ENCODE measurements around the gene ENKD1. TPM values are rescaled to one million over a fixed set of nuclear protein-coding genes. Genes with fewer than 3 reads are reported as not detected.

ENKD1 gene
- total RNA-seq, 2 donors from 2014 or later = 19.0 to 21.2 TPM

DNA sequence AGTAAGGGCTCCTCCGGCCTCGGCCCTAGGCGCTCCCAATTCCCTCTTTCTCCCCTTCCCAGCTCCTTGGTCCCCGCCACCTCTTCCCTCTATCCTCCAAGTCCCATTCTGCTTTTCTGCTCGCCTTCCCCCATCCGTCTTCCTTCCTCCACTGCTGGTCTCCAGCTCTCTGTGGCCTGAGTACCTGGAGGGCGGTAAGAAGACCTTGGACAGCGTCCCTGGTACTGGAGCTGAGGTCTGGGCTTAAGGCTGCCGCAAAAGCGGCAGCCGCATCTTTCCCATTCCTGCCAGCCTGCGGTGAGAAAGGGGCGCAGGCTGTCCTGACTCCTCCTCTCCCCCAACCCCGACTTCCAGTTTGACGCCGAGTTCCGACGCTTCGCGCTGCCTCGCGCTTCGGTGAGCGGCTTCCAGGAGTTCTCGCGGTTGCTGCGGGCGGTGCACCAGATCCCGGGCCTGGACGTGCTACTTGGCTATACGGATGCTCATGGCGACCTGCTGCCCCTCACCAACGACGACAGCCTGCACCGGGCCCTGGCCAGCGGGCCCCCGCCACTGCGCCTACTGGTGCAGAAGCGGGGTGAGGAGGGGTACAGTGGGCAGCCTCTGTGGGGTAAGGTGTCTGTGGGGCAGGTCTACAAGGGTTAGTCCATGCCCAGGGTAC lies 5.3 kb downstream of the ENKD1 start:
- Histone ChIP-seq H3K36me3 (ENCODE audit: control insufficient read depth, insufficient read depth, low read length) (peaks cover 19% of the 10 kb centered on the region), H3K4me1 (ENCODE audit: control insufficient read depth, insufficient read depth, low read length) (peaks cover 8% of the 10 kb centered on the region), H3K4me3 (ENCODE audit: low read length) (peak overlapping the region; percentile 71), H3K9me3 (ENCODE audit: control insufficient read depth, low read length) (no peaks in the 10 kb centered on the region), H3K9ac (ENCODE audit: extremely low read depth, low read length, poor library complexity, severe bottlenecking) (no peak overlapping the region), H3K27me3 (ENCODE audit: control insufficient read depth, insufficient read depth, low read length, poor library complexity, severe bottlenecking) (no peaks in the 10 kb centered on the region), H3K27ac (ENCODE audit: low read depth, low read length) (peak overlapping the region; percentile 83)
- 2 to 12% methylated on average over 22 to 39 of the region's 39 CpGs for WGBS, 2 experiments (ENCODE audit: insufficient coverage in 1 of 2, insufficient read length in 1 of 2)
- TF ChIP-seq, protein P1, sequence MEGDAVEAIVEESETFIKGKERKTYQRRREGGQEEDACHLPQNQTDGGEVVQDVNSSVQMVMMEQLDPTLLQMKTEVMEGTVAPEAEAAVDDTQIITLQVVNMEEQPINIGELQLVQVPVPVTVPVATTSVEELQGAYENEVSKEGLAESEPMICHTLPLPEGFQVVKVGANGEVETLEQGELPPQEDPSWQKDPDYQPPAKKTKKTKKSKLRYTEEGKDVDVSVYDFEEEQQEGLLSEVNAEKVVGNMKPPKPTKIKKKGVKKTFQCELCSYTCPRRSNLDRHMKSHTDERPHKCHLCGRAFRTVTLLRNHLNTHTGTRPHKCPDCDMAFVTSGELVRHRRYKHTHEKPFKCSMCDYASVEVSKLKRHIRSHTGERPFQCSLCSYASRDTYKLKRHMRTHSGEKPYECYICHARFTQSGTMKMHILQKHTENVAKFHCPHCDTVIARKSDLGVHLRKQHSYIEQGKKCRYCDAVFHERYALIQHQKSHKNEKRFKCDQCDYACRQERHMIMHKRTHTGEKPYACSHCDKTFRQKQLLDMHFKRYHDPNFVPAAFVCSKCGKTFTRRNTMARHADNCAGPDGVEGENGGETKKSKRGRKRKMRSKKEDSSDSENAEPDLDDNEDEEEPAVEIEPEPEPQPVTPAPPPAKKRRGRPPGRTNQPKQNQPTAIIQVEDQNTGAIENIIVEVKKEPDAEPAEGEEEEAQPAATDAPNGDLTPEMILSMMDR (conservative IDR thresholded peaks at IDR 0.05) = no peak
- Mint-ChIP-seq H3K27me3 (ENCODE audit: insufficient read depth) (peaks cover 6% of the 10 kb centered on the region), H3K9me3 (no peaks in the 10 kb centered on the region), H3K27ac (peak overlapping the region; percentile 94), H3K36me3 (ENCODE audit: low read depth) (peaks cover 13% of the 10 kb centered on the region), H3K4me3 (peak overlapping the region; percentile 81), H3K4me1 (peaks cover 7% of the 10 kb centered on the region)
- DNase-seq = peak; percentile 89

DNA sequence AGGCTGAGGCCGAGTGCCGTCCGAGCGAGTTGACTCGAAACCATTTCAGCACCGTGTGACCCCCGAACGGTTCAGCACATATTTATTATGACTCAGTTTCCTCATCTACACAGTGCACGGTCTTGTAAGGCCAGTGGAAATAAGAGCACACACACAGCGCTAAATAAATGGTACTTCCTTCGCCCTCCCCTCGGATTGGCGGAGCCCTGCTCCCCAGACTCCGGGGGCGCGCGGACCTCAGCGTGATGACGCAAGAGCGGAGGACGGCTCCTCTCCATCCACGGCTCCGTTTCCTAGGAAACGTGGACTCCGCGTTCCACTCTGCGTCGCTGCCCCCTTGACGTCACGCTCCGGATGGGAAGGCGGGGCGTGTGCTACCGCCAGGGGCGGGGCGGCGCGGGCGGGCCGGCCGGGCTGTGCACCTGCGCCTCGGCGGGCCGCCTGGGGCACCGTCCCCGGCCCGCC lies 6.0 kb downstream of the ENKD1 start, which contains the start of gene PARD6A:
TSS of gene PARD6A (plus strand) at position 397 of the 465 bp plus-strand sequence. CDS start 79 bp downstream, outside the sequence.
- peaks cover 19% of the 10 kb centered on the region for H3K36me3 ChIP-seq (ENCODE audit: control insufficient read depth, insufficient read depth, low read length)
- H3K4me1 Mint-ChIP-seq = peaks cover 7% of the 10 kb centered on the region
- no peaks in the 10 kb centered on the region for H3K9me3 ChIP-seq (ENCODE audit: control insufficient read depth, low read length)
- peak within 1 kb of the TSS; percentile 93 for H3K4me3 ChIP-seq (ENCODE audit: low read length)
- 1% methylated on average over 28 to 48 of the region's 48 CpGs for WGBS, 2 experiments (ENCODE audit: insufficient coverage in 1 of 2, insufficient read length in 1 of 2)
- H3K27ac Mint-ChIP-seq = peak within 1 kb of the TSS; percentile 96
- H3K27ac ChIP-seq (ENCODE audit: low read depth, low read length) = peak within 1 kb of the TSS; percentile 83
- H3K4me3 Mint-ChIP-seq = peak within 1 kb of the TSS; percentile 81
- H3K9me3 Mint-ChIP-seq = no peaks in the 10 kb centered on the region
- peak; percentile 95 for DNase-seq
- peak within 1 kb of the TSS; percentile 78 for H3K9ac ChIP-seq (ENCODE audit: extremely low read depth, low read length, poor library complexity, severe bottlenecking)
- H3K36me3 Mint-ChIP-seq (ENCODE audit: low read depth) = peaks cover 14% of the 10 kb centered on the region
- no peaks in the 10 kb centered on the region for H3K27me3 ChIP-seq (ENCODE audit: control insufficient read depth, insufficient read depth, low read length, poor library complexity, severe bottlenecking)
- peaks cover 7% of the 10 kb centered on the region for H3K27me3 Mint-ChIP-seq (ENCODE audit: insufficient read depth)
- H3K4me1 ChIP-seq (ENCODE audit: control insufficient read depth, insufficient read depth, low read length) = peaks cover 8% of the 10 kb centered on the region
- TF ChIP-seq, protein P1 (conservative IDR thresholded peaks at IDR 0.05) = no peak

DNA sequence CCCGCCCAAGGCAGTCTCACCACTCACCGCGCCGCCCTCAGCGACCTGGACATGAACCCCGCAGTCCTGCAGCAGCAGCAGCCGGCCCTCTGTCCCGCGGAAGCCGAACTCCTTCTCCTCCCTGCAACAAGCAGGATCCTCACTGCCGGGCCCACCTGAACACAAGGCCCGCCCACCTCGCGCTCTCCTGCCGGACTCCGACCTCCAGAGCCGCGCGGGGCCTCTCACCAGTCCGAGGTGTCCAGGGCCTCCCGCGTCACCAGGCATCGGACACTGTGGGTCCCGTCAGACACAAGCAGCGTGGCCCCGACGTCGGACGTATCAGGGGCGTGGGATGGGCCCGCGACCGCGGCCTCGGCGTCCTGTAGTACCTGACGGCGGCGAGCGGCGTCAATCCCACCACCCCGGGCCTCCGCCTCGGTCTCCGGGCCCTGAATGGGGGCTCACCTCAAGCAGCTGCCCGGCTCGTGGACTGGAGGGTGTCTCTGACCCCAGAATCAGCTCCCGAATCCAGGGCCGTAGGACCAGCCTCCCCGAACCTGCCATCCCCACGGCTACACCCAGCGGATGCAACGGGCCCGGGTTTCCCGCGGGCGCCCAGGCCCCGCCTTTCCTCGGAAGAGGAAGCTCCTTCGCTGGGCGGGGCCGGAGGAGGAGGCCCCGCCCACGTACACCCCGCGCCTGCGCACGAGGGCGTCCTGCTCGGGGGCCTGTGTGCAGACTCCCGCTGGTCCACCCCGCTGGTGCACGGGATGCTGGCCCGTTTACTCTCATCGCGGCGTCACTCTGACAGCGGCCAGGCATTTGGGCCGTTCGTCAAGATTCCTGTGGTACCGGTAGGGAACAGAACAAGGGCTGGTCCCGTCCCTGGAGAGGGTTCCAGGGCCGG lies 6.6 kb downstream of the ENKD1 start, which contains the start of gene ACD:
TSS of gene ACD (minus strand) at position 586 of the 889 bp plus-strand sequence. CDS start at position 546, 40 bp downstream.
- WGBS, 2 experiments (ENCODE audit: insufficient coverage in 1 of 2, insufficient read length in 1 of 2) = 0% methylated on average over 41 to 83 of the region's 83 CpGs
- peak within 1 kb of the TSS; percentile 96 for H3K27ac Mint-ChIP-seq
- DNase-seq = peak; percentile 96

More for the DNA sequence above, 6.6 kb downstream of the ENKD1 start, which contains the start of gene ACD:
- H3K4me1 Mint-ChIP-seq = peaks cover 7% of the 10 kb centered on the region
- H3K9me3 Mint-ChIP-seq = no peaks in the 10 kb centered on the region
- TF ChIP-seq, protein P1 (conservative IDR thresholded peaks at IDR 0.05) = no peak
- H3K27me3 Mint-ChIP-seq (ENCODE audit: insufficient read depth) = peaks cover 9% of the 10 kb centered on the region
- Histone ChIP-seq H3K27ac (ENCODE audit: low read depth, low read length) (peak within 1 kb of the TSS; percentile 83), H3K4me1 (ENCODE audit: control insufficient read depth, insufficient read depth, low read length) (peaks cover 8% of the 10 kb centered on the region), H3K9me3 (ENCODE audit: control insufficient read depth, low read length) (no peaks in the 10 kb centered on the region), H3K9ac (ENCODE audit: extremely low read depth, low read length, poor library complexity, severe bottlenecking) (peak within 1 kb of the TSS; percentile 78), H3K27me3 (ENCODE audit: control insufficient read depth, insufficient read depth, low read length, poor library complexity, severe bottlenecking) (no peaks in the 10 kb centered on the region), H3K36me3 (ENCODE audit: control insufficient read depth, insufficient read depth, low read length) (peaks cover 19% of the 10 kb centered on the region), H3K4me3 (ENCODE audit: low read length) (peak within 1 kb of the TSS; percentile 93)
- peak within 1 kb of the TSS; percentile 81 for H3K4me3 Mint-ChIP-seq
- H3K36me3 Mint-ChIP-seq (ENCODE audit: low read depth) = peaks cover 15% of the 10 kb centered on the region

Measured in endodermal cell (in vitro differentiated cells).